OCI-LY7 (cell line): Measurements from ENCODE around the gene KCTD19.

Source experiments
- EZH2phosphoT487 ChIP-seq: fragments of 200-600 bp; sonication (generic); IDR thresholded peaks from 2 replicates; pipeline ENCODE4 v1.6.1; 2018; ENCODE audit warnings: low read depth, borderline replicate concordance, mild to moderate bottlenecking, mixed run types, antibody characterized with exemption, low read length, moderate library complexity, mixed read lengths
- TF ChIP-seq, protein P1 (sequence below): fragments of 200-600 bp; sonication (generic); conservative IDR thresholded peaks from 2 replicates; pipeline ENCODE4 v1.5.1; 2014; ENCODE audit warnings: mild to moderate bottlenecking, antibody characterized with exemption, low read length, moderate library complexity, mixed read lengths

- TF ChIP-seq, protein P1, sequence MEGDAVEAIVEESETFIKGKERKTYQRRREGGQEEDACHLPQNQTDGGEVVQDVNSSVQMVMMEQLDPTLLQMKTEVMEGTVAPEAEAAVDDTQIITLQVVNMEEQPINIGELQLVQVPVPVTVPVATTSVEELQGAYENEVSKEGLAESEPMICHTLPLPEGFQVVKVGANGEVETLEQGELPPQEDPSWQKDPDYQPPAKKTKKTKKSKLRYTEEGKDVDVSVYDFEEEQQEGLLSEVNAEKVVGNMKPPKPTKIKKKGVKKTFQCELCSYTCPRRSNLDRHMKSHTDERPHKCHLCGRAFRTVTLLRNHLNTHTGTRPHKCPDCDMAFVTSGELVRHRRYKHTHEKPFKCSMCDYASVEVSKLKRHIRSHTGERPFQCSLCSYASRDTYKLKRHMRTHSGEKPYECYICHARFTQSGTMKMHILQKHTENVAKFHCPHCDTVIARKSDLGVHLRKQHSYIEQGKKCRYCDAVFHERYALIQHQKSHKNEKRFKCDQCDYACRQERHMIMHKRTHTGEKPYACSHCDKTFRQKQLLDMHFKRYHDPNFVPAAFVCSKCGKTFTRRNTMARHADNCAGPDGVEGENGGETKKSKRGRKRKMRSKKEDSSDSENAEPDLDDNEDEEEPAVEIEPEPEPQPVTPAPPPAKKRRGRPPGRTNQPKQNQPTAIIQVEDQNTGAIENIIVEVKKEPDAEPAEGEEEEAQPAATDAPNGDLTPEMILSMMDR: no peak
- no peak for TF ChIP-seq EZH2phosphoT487
These were observed 79.8 kb downstream of the KCTD19 start for GRCh38 chr16:67246756-67247191.
